IPS DF 4.7 (cell line): ENCODE data around the gene TMEM54.

Experiments used
- DNase-seq: peaks from one replicate; pipeline ENCODE4 v3.0.0-alpha.2; 2013; ENCODE audit warnings: low spot score; ENCODE audit errors: extremely low read depth

The TMEM54 gene

DNA sequence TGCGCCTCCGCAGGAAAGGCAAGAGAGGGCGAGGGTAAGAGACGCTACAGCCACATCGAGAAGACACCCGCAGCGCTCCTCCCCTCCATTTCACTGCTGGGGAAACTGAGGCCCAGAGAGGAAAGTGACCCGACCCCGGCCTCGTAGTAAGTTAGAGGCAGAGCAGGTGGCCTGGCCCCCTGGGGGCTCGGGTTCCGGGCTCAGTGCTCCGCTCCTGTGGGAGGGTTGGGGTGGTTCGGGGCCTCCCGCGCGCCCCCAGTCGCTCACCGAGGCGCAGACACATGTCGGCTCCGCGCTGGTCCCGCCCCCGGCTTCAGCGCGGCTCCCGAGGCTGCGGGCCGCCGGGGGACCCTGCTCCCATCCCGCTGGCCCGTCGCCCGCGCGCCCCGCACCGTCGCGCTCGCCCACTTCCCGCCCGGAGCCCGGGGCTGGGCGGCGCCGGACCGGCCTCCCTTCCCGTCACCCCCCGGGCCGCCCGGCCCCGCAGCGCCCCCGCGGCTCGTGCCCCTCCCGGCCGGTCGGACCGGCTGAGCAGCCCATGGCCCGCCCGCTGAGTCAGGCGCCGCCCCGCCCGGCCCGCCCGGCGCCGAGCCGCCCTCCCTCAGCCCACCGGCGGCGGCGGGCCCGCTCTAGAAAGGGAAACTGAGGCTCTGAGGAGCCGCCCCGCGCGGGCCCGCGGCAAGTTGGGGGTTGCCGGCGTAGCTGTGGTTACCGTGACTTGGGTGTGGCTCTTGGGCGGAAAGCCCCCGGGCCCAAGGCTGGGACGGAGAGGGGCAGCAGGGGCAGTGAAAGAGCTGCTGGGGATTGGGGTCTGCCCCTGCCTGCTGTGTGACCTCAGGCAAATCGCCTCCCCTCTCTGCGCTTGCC is at the start of gene TMEM54:
Gene TMEM54 (minus strand): TSS at position 434 of the 867 bp plus-strand sequence. CDS start 151 bp downstream, at position 283.
- DNase-seq: no peak

DNA sequence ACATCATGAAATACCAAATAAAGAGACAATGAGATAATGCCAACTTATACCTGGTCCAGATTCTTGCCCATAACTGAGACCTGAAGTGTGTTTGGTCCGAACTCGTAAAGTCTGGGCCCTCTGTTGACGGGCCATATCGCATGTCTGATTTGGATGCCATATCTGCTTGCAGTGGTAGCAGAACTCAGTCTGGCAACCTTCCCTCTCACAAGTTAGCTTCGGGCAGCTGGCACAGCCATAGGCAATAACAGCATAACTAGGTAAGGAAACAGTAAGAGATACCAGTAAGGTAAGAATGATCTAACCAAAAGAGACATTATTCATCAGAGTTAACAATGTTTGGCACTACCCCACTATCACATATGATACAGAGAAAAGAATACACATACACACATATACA is 48.3 kb upstream of the TMEM54 start:
- DNase-seq: no peak

DNA sequence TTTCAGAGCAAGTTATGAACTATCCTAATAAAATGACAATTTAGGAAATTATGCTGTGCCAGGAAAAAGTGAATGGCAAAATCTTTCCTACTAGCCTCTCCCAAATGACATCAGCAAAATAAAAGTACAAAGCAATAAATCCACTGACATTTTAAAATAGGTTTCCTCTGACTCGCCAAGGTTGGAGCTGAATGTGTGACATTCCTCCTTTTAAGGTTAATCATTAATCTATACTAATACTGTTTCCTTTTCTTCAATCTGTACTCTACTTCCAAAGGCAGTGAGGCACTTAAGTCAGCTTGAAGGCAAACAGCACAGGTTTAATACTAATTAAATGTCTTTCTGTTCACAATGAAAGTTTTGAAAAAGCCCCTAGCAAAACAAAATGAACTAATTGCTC is 47.7 kb upstream of the TMEM54 start:
- no peak for DNase-seq

GRCh38 chr1:32948390-32948722 is 47.2 kb upstream of the TMEM54 start:
- no peak for DNase-seq

- DNase-seq: no peak
These were observed 46.6 kb upstream of the TMEM54 start for GRCh38 chr1:32947669-32948389.

GRCh38 chr1:32946413-32946812 is 45.2 kb upstream of the TMEM54 start:
- DNase-seq: no peak

GRCh38 chr1:32944180-32944579 is 43.0 kb upstream of the TMEM54 start:
- DNase-seq: no peak

GRCh38 chr1:32939655-32940371 is 38.6 kb upstream of the TMEM54 start:
- DNase-seq: no peak

DNA sequence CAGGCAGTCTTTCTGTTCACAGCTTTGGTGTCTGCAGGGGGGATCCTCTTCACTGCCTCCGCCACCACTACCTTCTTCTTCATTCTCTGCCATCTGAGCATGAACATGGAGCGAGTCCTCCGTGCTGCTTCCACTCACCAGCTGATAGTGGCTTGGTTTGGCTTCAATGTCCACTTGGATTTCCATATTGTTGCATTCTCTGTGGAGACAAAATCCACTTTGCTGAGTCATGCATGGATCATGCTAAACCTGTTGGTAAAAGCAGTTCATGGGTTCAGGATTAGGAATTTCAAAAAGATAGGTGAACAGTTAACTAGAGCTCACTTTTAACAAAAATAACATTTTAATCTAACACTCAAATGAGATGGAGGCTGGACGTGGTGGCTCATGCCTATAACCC is 35.9 kb upstream of the TMEM54 start:
- no peak for DNase-seq

DNA sequence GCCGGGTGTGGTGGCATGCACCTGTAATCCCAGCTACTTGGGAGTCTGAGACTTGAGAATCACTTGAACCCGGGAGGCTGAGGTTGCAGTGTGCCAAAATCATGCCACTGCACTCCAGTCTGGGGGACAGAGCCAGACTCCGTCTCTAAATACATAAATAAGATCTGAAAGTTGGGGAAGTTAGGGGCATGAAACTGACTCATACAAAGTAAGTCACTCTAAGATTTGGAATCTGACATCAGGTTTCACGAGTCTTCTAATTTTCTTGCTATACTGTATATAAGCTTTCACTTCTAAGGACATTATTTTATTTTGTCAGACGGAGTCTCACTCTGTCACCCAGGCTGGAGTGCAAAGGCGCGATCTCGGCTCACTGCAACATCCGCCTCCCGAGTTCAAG is 33.3 kb upstream of the TMEM54 start:
- DNase-seq: no peak

GRCh38 chr1:32933742-32934322 is 32.6 kb upstream of the TMEM54 start:
- no peak for DNase-seq

- no peak for DNase-seq
These were observed 30.6 kb upstream of the TMEM54 start for GRCh38 chr1:32931760-32932159.

DNA sequence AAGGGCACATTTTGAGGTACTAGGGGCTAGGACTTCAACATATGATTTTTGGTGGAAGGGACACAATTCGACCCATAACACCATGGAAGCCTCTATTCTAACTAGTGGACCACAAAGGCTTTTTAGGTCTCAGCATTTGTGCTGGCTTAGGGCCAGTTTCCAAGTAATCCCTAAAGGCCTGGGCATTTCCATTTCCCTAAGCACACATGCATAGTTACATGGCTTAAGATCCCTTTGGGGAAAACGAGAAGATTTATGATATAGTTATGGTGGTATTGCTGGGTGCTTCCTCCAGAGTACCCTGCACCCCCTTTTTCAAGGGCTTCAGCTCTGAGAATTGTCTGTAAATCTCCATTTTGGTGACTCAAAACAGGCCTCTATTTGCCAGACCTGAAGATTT is 28.2 kb upstream of the TMEM54 start:
- no peak for DNase-seq

DNA sequence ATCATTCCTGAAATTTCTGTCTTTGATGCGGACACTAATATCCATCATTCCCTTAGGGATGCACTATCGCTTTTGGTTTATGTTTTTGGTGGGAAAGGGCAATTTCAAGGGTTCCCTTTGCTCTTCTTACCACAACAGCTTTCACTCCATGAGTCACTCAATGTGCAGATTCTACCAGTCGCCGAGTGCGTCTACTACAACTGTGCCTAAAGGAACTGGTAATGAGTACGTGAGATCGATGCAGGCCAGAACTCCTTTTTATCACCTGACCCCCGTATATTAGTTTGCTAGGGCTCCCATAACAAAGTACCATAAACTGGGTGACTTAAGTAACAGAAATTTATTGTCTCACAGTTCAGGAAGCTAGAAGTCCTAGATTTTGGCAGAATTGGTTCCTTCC is 27.5 kb upstream of the TMEM54 start:
- DNase-seq: no peak

GRCh38 chr1:32928285-32928684 is 27.1 kb upstream of the TMEM54 start:
- DNase-seq: no peak

DNA sequence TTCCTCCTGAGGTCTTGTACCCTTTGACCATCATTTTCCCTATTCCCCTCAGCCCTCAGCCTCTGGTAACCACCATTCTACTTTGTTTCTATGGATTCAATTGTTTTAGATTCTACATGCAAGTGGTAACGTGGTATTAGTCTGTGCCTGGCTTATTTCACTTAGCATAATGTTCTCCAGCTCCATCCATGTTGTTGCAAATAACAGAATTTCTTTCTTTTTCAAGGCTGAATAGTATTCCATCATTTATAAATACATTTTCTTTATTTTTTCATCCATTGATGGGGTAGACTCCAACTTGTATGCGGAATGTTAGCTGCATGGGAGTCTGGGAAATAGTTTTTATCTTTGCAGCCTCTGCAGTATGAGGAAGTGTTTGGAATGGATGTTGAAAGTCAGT is 26.3 kb upstream of the TMEM54 start:
- DNase-seq: no peak

DNA sequence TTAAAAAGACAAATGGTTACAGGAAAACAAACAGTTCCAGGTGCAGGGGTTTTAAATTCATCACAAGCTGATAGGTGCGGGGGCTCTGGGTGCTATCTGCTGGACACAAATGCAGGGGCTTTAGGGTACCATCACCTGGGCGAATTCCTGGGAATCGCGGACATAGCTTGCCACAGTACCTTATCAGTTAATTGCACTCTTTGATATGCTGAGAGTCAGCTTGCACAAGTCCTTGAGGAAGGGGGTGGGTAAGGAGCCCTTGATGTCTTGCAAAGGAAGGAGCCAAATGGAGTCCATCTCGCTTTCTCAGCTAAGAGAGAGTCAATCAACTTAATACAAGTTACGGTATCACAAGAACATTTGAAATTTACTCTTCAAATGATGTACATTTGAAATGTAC is 25.4 kb upstream of the TMEM54 start:
- DNase-seq: no peak

DNA sequence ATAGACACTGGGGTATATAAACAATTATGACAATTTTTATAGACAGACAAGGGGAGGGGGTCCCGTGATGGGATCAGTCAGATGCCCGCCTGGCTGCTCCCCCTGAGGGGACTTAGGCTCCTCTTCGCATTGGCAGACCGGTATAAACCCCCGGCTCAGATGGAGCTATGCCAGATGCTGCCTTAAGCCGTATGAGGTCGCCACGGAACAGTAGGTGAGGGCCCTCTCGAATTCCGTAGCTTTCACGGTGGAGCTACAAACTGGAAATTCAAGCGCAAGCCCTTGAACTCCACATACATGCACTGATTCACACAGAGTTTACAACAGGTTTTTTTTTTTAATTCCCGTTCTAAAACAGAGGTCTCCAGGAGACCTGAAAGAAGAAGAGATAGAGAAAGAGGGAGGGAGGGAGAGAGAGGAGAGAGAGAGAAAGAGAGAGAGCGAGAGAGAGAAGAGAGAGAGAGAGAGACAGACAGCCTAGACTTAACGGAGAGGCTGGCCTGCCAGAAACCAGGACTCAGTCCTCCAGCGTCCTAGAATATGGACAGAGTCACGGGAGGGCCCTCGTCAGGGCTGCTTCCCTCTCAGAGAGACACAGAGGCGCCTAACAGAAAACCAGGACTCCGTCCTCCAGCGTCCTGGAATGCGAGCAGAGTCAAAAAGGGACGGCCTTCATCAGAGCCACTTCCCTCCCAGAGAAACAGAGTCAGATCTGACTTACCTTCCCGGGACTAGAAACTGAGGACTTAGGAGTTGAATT is 24.4 kb upstream of the TMEM54 start:
- no peak for DNase-seq

DNA sequence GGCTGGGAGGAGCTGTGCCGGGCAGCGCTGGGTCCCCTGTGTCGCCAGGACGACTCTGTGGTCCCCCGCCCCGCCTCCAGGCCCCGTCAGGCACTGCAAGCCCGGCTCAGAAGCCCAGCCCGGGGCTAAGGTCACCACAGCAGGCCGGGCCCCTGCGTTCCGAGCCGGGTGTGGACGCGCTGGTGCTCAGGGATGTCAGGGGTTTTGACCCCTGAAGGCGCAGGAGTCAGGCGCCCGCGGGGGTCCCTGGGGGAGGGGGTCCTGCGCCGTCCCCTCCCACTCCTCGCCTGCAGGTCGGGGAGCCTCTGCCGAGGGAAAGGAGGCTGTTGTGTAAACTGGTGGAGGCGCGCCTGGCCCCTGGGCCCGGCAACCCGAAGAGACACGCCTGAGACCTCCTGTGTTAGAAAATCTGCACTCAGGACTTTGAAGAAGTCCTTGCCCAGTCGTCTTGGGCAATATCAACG is 23.7 kb upstream of the TMEM54 start:
- no peak for DNase-seq

GRCh38 chr1:32920833-32921232 is 19.6 kb upstream of the TMEM54 start:
- no peak for DNase-seq
